ENCODE measurements around the gene EFS.

Gene EFS

DNA sequence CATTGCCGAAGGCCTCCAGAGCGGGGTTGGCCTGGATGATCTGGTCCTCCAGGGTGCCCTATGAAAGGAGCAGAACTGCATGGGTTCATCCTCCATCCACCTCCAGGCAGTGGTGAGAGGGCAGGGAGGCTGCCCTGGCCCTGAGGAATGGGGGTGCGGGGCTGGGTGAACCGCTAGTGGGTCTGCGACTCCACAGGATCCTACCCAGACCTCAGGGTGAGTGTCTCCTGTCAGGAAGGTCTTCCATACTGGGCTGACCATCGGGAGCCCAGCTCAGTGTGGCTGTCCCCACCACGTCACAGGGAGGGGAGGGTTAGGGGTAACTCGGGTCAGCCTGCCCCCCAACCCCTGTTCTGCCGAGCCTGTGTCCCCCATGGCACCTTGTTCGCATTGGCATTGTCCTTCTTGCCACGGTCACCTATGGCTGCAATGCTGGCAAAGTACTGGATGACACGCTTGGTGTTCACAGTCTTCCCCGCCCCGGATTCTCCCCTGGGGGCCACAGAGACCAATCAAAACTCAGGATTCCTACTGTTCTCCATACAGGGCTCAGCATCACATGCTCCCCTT is 39.4 kb upstream of the EFS start:
- TF ChIP-seq GATA3 (IDR thresholded peaks at IDR 0.05; ENCODE audit: low read depth, low read length) (no peak), GATA2 (IDR thresholded peaks at IDR 0.05; ENCODE audit: low read depth, low read length) (no peak)

GRCh38 chr14:23403908-23404307 is 38.9 kb upstream of the EFS start:
- TF ChIP-seq GATA3 (IDR thresholded peaks at IDR 0.05; ENCODE audit: low read depth, low read length), result no peak
- TF ChIP-seq GATA2 (IDR thresholded peaks at IDR 0.05; ENCODE audit: low read depth, low read length), result no peak

GRCh38 chr14:23403139-23403438 is 38.1 kb upstream of the EFS start:
- no peak for TF ChIP-seq GATA3 (IDR thresholded peaks at IDR 0.05; ENCODE audit: low read depth, low read length)
- TF ChIP-seq GATA2 (IDR thresholded peaks at IDR 0.05; ENCODE audit: low read depth, low read length), result no peak

- TF ChIP-seq GATA3 (IDR thresholded peaks at IDR 0.05; ENCODE audit: low read depth, low read length) (no peak), GATA2 (IDR thresholded peaks at IDR 0.05; ENCODE audit: low read depth, low read length) (no peak)
Observed at GRCh38 chr14:23402296-23403138, 37.5 kb upstream of the EFS start.

DNA sequence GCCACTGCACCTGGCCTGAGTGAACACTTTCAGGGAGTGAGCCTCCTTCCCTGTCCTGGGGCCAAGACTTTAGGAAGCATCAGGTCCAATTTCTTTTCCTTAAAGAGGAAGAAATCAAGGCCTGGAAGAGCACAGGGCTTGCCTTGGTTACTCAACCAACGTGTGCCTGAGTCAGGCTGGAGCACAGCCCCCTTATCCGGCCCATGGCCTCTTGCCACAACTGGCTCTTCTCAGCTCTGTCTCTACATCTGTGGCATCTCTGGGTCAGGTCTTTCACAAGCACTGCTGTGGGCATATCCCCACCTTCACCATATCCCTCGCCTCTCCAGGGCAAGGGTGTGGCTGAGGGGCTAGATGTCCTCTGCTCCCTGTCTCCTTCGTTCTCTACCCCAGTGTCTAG is 36.3 kb upstream of the EFS start:
- TF ChIP-seq GATA3 (IDR thresholded peaks at IDR 0.05; ENCODE audit: low read depth, low read length), result no peak
- no peak for TF ChIP-seq GATA2 (IDR thresholded peaks at IDR 0.05; ENCODE audit: low read depth, low read length)

- TF ChIP-seq GATA3 (IDR thresholded peaks at IDR 0.05; ENCODE audit: low read depth, low read length) (no peak), GATA2 (IDR thresholded peaks at IDR 0.05; ENCODE audit: low read depth, low read length) (no peak)
Observed at GRCh38 chr14:23399591-23399990, 34.6 kb upstream of the EFS start.

DNA sequence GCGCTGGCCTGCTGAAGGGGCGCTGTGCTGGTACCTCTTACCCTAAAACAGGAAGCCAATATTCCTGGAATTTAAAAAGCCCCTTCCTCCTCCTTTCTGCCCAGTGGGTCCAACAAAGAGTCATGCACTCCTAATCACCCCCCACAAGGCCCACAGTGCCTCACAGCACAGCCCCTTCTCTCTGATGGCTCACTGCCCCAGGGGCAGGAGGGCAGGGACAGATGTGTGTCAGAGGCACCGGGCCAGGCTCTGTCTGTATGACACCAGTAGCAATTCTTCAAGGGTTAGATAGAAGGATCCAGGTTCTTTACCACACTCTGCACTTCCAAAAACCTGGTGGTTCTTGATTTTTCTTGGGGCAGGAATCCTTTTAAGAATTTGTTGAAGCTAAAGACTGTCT is 34.2 kb upstream of the EFS start:
- TF ChIP-seq GATA3 (IDR thresholded peaks at IDR 0.05; ENCODE audit: low read depth, low read length) (no peak), GATA2 (IDR thresholded peaks at IDR 0.05; ENCODE audit: low read depth, low read length) (no peak)

GRCh38 chr14:23398348-23398747 is 33.4 kb upstream of the EFS start:
- no peak for TF ChIP-seq GATA2 (IDR thresholded peaks at IDR 0.05; ENCODE audit: low read depth, low read length)
- no peak for TF ChIP-seq GATA3 (IDR thresholded peaks at IDR 0.05; ENCODE audit: low read depth, low read length)

DNA sequence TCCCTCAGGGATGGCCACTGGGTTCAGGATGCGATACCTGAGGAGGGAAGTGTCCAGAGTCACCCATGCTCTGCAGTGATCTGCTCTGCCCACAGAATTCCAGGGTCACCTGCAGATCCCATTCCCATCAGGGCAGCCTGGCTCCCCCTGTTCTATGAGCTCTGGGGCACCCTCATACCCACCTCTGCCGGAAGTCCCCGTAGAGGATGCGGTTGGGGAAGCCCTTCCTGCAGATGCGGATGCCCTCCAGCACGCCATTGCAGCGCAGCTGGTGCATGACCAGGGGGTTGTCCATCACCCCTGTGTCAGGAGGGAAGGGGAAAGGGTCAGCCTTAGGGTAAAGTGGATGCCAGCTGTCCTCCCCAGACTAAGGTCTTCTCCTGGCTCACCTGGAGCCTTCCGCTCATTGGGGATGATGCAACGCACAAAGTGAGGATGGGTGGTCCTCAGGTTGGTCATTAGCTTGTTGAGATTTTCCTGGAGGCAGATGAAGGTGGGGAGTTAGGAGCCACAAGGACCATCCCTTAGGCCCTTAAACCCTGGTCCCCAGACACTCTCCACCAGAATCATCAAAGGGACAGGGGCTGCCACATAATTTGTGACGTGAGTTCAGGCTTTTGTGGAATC is 31.9 kb upstream of the EFS start:
- no peak for TF ChIP-seq GATA3 (IDR thresholded peaks at IDR 0.05; ENCODE audit: low read depth, low read length)
- TF ChIP-seq GATA2 (IDR thresholded peaks at IDR 0.05; ENCODE audit: low read depth, low read length), result no peak

DNA sequence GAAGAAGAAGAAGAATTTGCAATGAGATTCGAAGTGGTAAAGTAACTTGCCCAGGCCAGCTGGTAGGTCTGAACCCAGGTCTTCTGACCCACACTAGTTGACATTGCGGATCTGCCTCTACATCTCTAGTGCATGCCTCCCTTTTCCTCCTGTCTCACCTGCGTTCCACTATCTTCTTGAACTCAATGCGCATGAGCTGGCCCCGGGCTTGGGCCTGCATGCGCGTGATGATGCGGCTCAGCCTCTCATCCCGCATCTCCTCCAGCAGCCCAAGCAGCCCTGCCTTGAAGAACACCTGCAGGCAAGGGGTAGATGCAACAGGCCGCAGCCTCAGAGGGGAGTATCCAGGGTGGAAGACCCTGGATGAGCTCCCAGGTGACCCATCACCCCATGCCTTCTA is 31.2 kb upstream of the EFS start:
- no peak for TF ChIP-seq GATA2 (IDR thresholded peaks at IDR 0.05; ENCODE audit: low read depth, low read length)
- TF ChIP-seq GATA3 (IDR thresholded peaks at IDR 0.05; ENCODE audit: low read depth, low read length), result no peak

- TF ChIP-seq GATA2 (IDR thresholded peaks at IDR 0.05; ENCODE audit: low read depth, low read length) (no peak), GATA3 (IDR thresholded peaks at IDR 0.05; ENCODE audit: low read depth, low read length) (no peak)
Observed at GRCh38 chr14:23392613-23393012, 27.6 kb upstream of the EFS start.

DNA sequence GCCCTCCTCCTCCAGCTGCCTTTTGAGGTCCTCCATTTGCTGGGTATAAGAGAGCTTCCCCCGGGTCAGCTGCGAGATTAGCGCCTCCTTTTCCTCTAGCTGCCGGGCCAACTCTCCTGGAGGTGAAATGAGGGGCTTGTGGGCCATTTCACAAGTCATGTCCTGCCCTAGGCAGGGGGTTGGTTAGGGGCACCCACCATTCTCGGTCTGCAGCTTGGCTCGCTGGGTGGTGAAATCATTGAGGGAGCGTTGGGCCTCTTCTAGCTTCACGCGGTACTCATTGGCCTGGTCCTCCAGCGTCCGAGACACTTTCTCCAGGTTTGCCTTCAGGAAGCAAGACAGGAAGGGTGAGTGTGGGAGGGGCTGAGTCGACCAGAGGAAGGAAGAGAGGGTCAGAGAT is 24.4 kb upstream of the EFS start:
- no peak for TF ChIP-seq GATA2 (IDR thresholded peaks at IDR 0.05; ENCODE audit: low read depth, low read length)
- no peak for TF ChIP-seq GATA3 (IDR thresholded peaks at IDR 0.05; ENCODE audit: low read depth, low read length)

GRCh38 chr14:23388996-23389395 is 24.0 kb upstream of the EFS start:
- TF ChIP-seq GATA3 (IDR thresholded peaks at IDR 0.05; ENCODE audit: low read depth, low read length) (no peak), GATA2 (IDR thresholded peaks at IDR 0.05; ENCODE audit: low read depth, low read length) (no peak)

DNA sequence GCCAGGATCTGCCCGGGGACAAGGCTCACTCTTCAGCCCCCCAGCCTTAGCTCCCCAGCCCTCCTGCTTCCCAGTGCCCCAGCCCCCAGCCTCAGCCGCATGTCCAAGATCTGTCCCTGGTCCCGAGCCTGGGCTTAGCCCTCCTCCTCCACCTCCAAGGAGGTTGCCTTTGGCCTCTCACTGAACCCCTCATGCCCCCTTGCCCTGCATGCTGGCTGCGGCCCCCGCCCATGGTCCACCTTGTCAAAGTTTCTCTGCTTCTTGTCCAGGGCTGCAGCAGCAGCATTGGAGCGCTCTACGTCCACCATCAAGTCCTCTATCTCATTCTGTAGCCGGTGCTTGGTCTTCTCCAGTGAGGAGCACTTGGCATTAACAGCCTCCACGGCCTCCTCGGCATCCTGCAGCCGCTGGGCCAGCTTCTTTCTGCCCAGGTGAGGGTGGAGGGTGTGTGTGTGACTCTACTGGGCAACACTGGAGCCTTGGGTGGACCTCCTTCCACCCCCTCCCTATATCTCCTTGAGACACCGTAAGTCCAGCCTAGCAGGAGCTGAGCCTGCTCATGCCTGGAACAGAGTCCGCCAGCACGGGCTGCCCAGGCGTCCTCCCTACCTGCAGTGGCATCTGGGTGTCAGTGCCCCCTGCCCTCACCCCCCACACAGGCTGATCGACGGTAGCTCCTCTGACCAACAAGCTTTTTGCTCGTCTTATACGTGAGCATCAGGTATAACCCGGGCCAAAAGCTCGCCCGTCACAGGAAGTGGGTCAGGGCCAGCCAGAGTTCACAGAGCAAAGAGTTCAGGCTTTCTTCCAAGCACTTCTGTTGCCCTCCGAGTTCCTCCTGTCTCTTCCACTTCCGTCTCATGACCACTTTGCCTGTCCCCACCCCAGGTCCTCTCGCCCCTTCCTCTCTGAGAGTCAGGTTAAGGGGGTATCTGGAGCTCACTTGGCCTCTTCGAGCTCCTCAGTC is 23.2 kb upstream of the EFS start:
- no peak for TF ChIP-seq GATA2 (IDR thresholded peaks at IDR 0.05; ENCODE audit: low read depth, low read length)
- TF ChIP-seq GATA3 (IDR thresholded peaks at IDR 0.05; ENCODE audit: low read depth, low read length), result no peak

All from SH-SY5Y (cell line).